Epithelial cell of esophagus (primary cell): ENCODE data around the gene GRIA1.
A peak's percentile ranks its signal among the peaks of the same experiment; 100 is the strongest.

Experiments
- DNase-seq: peaks from one replicate; pipeline ENCODE4 v3.0.0; 2010; ENCODE audit warnings: low read depth
- H3K4me3 ChIP-seq: 2 replicates; pipeline ENCODE4 v1.5.1; 2011; ENCODE audit warnings: mild to moderate bottlenecking, low read length, control low read depth
- CTCF ChIP-seq: IDR thresholded peaks from 2 replicates; pipeline ENCODE4 v1.5.1; 2011; ENCODE audit warnings: low read depth, mild to moderate bottlenecking, low read length, control low read depth, inconsistent platforms; ENCODE audit not compliant: insufficient read depth; ENCODE audit errors: missing control alignments

The GRIA1 gene

GRCh38 chr5:153490118-153491037 lies at the start of gene GRIA1:
Gene GRIA1 (plus strand): TSS chr5:153490670.
- peak within 1 kb of the TSS; percentile 14 for H3K4me3 ChIP-seq
- no peak for TF ChIP-seq CTCF
- DNase-seq = no peak

GRCh38 chr5:153445875-153446579 lies 44.4 kb upstream of the GRIA1 start:
- TF ChIP-seq CTCF = no peak
- DNase-seq = peak; percentile 55
- H3K4me3 ChIP-seq = no peak overlapping the region

GRCh38 chr5:153447534-153447933 lies 42.9 kb upstream of the GRIA1 start:
- no peak overlapping the region for H3K4me3 ChIP-seq
- no peak for TF ChIP-seq CTCF
- DNase-seq = no peak

- TF ChIP-seq CTCF = no peak
- no peak overlapping the region for H3K4me3 ChIP-seq
- peak; percentile 39 for DNase-seq
Measured at GRCh38 chr5:153456354-153456753, 34.1 kb upstream of the GRIA1 start.

GRCh38 chr5:153456993-153457392 lies 33.5 kb upstream of the GRIA1 start:
- DNase-seq = no peak
- H3K4me3 ChIP-seq = no peak overlapping the region
- no peak for TF ChIP-seq CTCF

- TF ChIP-seq CTCF = no peak
- H3K4me3 ChIP-seq = no peak overlapping the region
- no peak for DNase-seq
Measured at GRCh38 chr5:153458268-153458667, 32.2 kb upstream of the GRIA1 start.
